Calu3 (cell line): ENCODE measurements around the gene NYNRIN. TPM values are rescaled to one million over a fixed set of nuclear protein-coding genes. Genes with fewer than 3 reads are reported as not detected.
"Not testable (repeated sequence)": the region's sequence is repeated elsewhere in the genome, so short reads cannot be mapped to it uniquely, and the experiment has no call there.

Source experiments
- BruUV-seq: library from RNA; stranded (reverse); fragments of 400-500 nt; replicated peaks from 2 replicates; lab custom pipeline; 2021; lab: Mats Ljungman, UMichigan
- CTCF ChIA-PET: fragments of 300-600 bp; sonication (Branson Sonifier 250); formaldehyde crosslinking; loops from one replicate; lab custom pipeline; 2022; ENCODE audit warnings: antibody characterized with exemption; lab: Charles Lee
- DNase-seq: peaks from one replicate; pipeline ENCODE4 v3.0.0; 2022
- H3K27ac Mint-ChIP-seq: one replicate; pipeline ENCODE4 v1.8.0; 2022; ENCODE audit warnings: mixed read lengths; ENCODE audit not compliant: unreplicated experiment
- H3K27me3 Mint-ChIP-seq: one replicate; pipeline ENCODE4 v1.8.0; 2022; ENCODE audit warnings: mixed read lengths; ENCODE audit not compliant: unreplicated experiment
- H3K36me3 Mint-ChIP-seq: one replicate; pipeline ENCODE4 v1.8.0; 2022; ENCODE audit warnings: mild to moderate bottlenecking, moderate library complexity, mixed read lengths; ENCODE audit not compliant: insufficient read depth, unreplicated experiment
- H3K4me1 Mint-ChIP-seq: one replicate; pipeline ENCODE4 v1.8.0; 2022; ENCODE audit warnings: mild to moderate bottlenecking, low read depth, mixed read lengths; ENCODE audit not compliant: unreplicated experiment
- H3K4me3 Mint-ChIP-seq: one replicate; pipeline ENCODE4 v1.8.0; 2022; ENCODE audit warnings: mild to moderate bottlenecking, low read depth, moderate library complexity, mixed read lengths; ENCODE audit not compliant: unreplicated experiment
- H3K9me3 Mint-ChIP-seq: one replicate; pipeline ENCODE4 v1.8.0; 2022; ENCODE audit warnings: low read depth, mixed read lengths; ENCODE audit not compliant: unreplicated experiment
- CTCF ChIP-seq: fragments of 200-600 bp; IDR thresholded peaks from one replicate; pipeline ENCODE4 v1.8.0; 2022; ENCODE audit warnings: antibody characterized with exemption; ENCODE audit not compliant: unreplicated experiment
- intact Hi-C: fragments of 100-400 bp; cut with micrococcal nuclease; formaldehyde crosslinking; loops from one replicate; pipeline ENCODE4 v1.10.0; 2022; ENCODE audit not compliant: unreplicated experiment
- total RNA-seq: library from RNA; stranded (reverse); gene quantifications from 2 replicates; pipeline ENCODE4 v1.2.3, GENCODE V29; 2022

The NYNRIN gene
- total RNA-seq, 1 experiment from 2014 or later = 7.5 TPM

GRCh38 chr14:24382064-24382371 is 16.8 kb upstream of the NYNRIN start:
- Mint-ChIP-seq H3K4me1 (no peaks in the 10 kb centered on the region), H3K4me3 (no peak overlapping the region), H3K27ac (no peak overlapping the region), H3K9me3 (no peaks in the 10 kb centered on the region), H3K36me3 (no peaks in the 10 kb centered on the region), H3K27me3 (no peaks in the 10 kb centered on the region)
- intact Hi-C loops = no loop called here
- no peak for TF ChIP-seq CTCF
- CTCF ChIA-PET = no interaction called here
- no TSS peak for BruUV-seq
- DNase-seq = no peak

- no peaks in the 10 kb centered on the region for H3K9me3 Mint-ChIP-seq
- no peak for DNase-seq
- peaks cover 12% of the 10 kb centered on the region for H3K4me1 Mint-ChIP-seq
- no peak for TF ChIP-seq CTCF
- H3K27me3 Mint-ChIP-seq = no peaks in the 10 kb centered on the region
- H3K4me3 Mint-ChIP-seq = no peak overlapping the region
- H3K36me3 Mint-ChIP-seq = no peaks in the 10 kb centered on the region
- intact Hi-C loops = no loop called here
- CTCF ChIA-PET = interaction anchor here (0.6 kb wide), 1 partner anchor 249 kb away, joined by 4 read pairs; no protein-coding TSS in a partner anchor
- no TSS peak for BruUV-seq
- H3K27ac Mint-ChIP-seq = no peak overlapping the region
Observed at GRCh38 chr14:24384169-24384568, 14.6 kb upstream of the NYNRIN start.

- H3K27me3 Mint-ChIP-seq = no peaks in the 10 kb centered on the region
- H3K27ac Mint-ChIP-seq = no peak overlapping the region
- BruUV-seq = no TSS peak
- intact Hi-C loops = no loop called here
- CTCF ChIA-PET = no interaction called here
- no peak for TF ChIP-seq CTCF
- H3K9me3 Mint-ChIP-seq = no peaks in the 10 kb centered on the region
- H3K4me3 Mint-ChIP-seq = no peak overlapping the region
- H3K4me1 Mint-ChIP-seq = peaks cover 13% of the 10 kb centered on the region
- no peak for DNase-seq
- H3K36me3 Mint-ChIP-seq = no peaks in the 10 kb centered on the region
Observed at GRCh38 chr14:24385524-24385923, 13.3 kb upstream of the NYNRIN start.

- H3K27me3 Mint-ChIP-seq = no peaks in the 10 kb centered on the region
- no peak overlapping the region for H3K27ac Mint-ChIP-seq
- intact Hi-C loops = no loop called here
- H3K36me3 Mint-ChIP-seq = peaks cover 11% of the 10 kb centered on the region
- CTCF ChIA-PET = no interaction called here
- no peak for DNase-seq
- peaks cover 24% of the 10 kb centered on the region for H3K4me1 Mint-ChIP-seq
- no peaks in the 10 kb centered on the region for H3K9me3 Mint-ChIP-seq
- no TSS peak for BruUV-seq
- no peak for TF ChIP-seq CTCF
- H3K4me3 Mint-ChIP-seq = no peak overlapping the region
Observed at GRCh38 chr14:24387009-24387345, 11.8 kb upstream of the NYNRIN start.

- CTCF ChIA-PET, H3K4me3 Mint-ChIP-seq, H3K27me3 Mint-ChIP-seq, H3K27ac Mint-ChIP-seq, H3K9me3 Mint-ChIP-seq, BruUV-seq, intact Hi-C loops, DNase-seq: not testable (repeated sequence)
- Mint-ChIP-seq H3K36me3 (peaks cover 16% of the 10 kb centered on the region), H3K4me1 (peaks cover 30% of the 10 kb centered on the region)
Observed at GRCh38 chr14:24387579-24387978, 11.2 kb upstream of the NYNRIN start.
